ENCODE data around the gene KANK2. TPM values are rescaled to one million over a fixed set of nuclear protein-coding genes. Genes with fewer than 3 reads are reported as not detected.

The KANK2 gene
- total RNA-seq, 1 donor from 2014 or later, result 387 TPM

- H3K36me3 Mint-ChIP-seq (ENCODE audit: unreplicated experiment), result peaks cover 22% of the 10 kb centered on the region
- H3K27ac Mint-ChIP-seq (ENCODE audit: unreplicated experiment), result no peak overlapping the region
- no peaks in the 10 kb centered on the region for H3K27me3 Mint-ChIP-seq (ENCODE audit: unreplicated experiment)
- no peak for DNase-seq (ENCODE audit: extremely low spot score, unreplicated experiment)
- no peak for TF ChIP-seq CTCF (IDR thresholded peaks at IDR 0.05)
- no peak overlapping the region for H3K4me3 Mint-ChIP-seq (ENCODE audit: unreplicated experiment)
- no peaks in the 10 kb centered on the region for H3K4me1 Mint-ChIP-seq (ENCODE audit: unreplicated experiment)
- no peaks in the 10 kb centered on the region for H3K9me3 Mint-ChIP-seq (ENCODE audit: unreplicated experiment)
Observed at GRCh38 chr19:11233073-11233472, 35.7 kb upstream of the KANK2 start.

- no peak for TF ChIP-seq CTCF (IDR thresholded peaks at IDR 0.05)
- Mint-ChIP-seq H3K27me3 (ENCODE audit: unreplicated experiment) (no peaks in the 10 kb centered on the region), H3K4me1 (ENCODE audit: unreplicated experiment) (no peaks in the 10 kb centered on the region), H3K36me3 (ENCODE audit: unreplicated experiment) (peaks cover 21% of the 10 kb centered on the region), H3K4me3 (ENCODE audit: unreplicated experiment) (no peak overlapping the region), H3K9me3 (ENCODE audit: unreplicated experiment) (no peaks in the 10 kb centered on the region), H3K27ac (ENCODE audit: unreplicated experiment) (no peak overlapping the region)
- DNase-seq (ENCODE audit: extremely low spot score, unreplicated experiment), result no peak
Observed at GRCh38 chr19:11232555-11232954, 35.2 kb upstream of the KANK2 start.

GRCh38 chr19:11230621-11231386 lies 33.5 kb upstream of the KANK2 start:
- no peak for DNase-seq (ENCODE audit: extremely low spot score, unreplicated experiment)
- no peak for TF ChIP-seq CTCF (IDR thresholded peaks at IDR 0.05)
- Mint-ChIP-seq H3K27ac (ENCODE audit: unreplicated experiment) (no peak overlapping the region), H3K4me1 (ENCODE audit: unreplicated experiment) (no peaks in the 10 kb centered on the region), H3K9me3 (ENCODE audit: unreplicated experiment) (no peaks in the 10 kb centered on the region), H3K27me3 (ENCODE audit: unreplicated experiment) (no peaks in the 10 kb centered on the region), H3K36me3 (ENCODE audit: unreplicated experiment) (peaks cover 20% of the 10 kb centered on the region), H3K4me3 (ENCODE audit: unreplicated experiment) (no peak overlapping the region)

DNA sequence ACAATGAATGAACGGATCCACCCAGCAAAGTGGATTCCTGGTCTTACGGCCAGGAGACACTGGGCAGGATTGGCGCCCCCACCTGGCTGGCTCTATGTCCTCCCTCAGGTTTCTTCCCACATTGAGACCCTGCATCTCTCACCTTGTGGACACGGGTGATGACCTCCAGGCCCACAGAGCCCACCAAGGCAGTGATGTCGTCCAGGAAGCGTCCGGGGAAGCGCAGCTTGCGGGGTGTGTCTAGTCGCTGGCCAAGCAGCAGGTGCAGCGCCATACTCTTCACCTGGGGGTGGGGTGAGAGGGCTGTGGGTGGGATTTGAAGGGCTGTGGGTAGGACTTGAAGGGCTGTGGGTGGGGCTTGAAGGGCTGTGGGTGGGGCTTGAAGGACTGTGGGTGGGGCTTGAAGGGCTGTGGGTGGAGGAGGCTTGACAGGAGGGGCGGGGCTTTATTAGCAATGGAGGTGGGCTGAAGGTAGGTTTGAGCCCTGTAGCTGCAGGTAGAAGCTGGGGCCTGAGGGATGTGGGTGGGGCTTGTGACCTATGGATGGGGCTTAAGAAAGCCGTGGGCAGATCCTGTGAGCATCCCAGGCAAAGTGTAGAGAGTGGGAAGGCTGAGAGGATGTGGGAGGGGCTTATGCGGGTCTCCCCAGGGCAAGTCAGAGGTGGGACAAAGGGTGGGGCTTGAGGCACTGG lies 30.0 kb upstream of the KANK2 start:
- peaks cover 26% of the 10 kb centered on the region for H3K36me3 Mint-ChIP-seq (ENCODE audit: unreplicated experiment)
- no peak for DNase-seq (ENCODE audit: extremely low spot score, unreplicated experiment)
- H3K27me3 Mint-ChIP-seq (ENCODE audit: unreplicated experiment), result no peaks in the 10 kb centered on the region
- no peak overlapping the region for H3K27ac Mint-ChIP-seq (ENCODE audit: unreplicated experiment)
- H3K4me3 Mint-ChIP-seq (ENCODE audit: unreplicated experiment), result no peak overlapping the region
- no peaks in the 10 kb centered on the region for H3K9me3 Mint-ChIP-seq (ENCODE audit: unreplicated experiment)
- TF ChIP-seq CTCF (IDR thresholded peaks at IDR 0.05), result peak; percentile 11
- no peaks in the 10 kb centered on the region for H3K4me1 Mint-ChIP-seq (ENCODE audit: unreplicated experiment)

DNA sequence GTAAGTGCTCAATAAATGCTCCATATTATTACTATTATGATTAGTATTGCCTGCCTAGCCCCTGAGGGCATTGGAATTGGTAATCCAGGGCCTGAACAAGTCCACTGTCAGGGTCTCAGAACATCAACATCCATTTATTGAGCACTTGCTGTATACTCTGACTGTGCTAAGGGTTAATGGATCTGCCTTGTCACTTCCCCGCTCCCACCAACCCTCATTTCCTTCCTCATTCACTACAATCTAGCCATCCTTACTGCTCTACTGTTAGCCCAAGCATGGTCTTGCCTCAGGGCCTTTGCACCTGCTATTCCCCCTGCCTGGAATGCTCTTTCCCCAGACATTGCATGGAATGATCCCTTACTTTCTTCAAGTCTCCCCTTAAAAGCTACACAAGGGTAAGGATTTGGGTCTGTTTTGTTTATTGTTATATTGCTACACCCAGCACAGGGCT lies 29.4 kb upstream of the KANK2 start:
- Mint-ChIP-seq H3K36me3 (ENCODE audit: unreplicated experiment) (peaks cover 28% of the 10 kb centered on the region), H3K9me3 (ENCODE audit: unreplicated experiment) (peaks cover 3% of the 10 kb centered on the region), H3K27ac (ENCODE audit: unreplicated experiment) (no peak overlapping the region), H3K4me1 (ENCODE audit: unreplicated experiment) (no peaks in the 10 kb centered on the region), H3K4me3 (ENCODE audit: unreplicated experiment) (no peak overlapping the region), H3K27me3 (ENCODE audit: unreplicated experiment) (no peaks in the 10 kb centered on the region)
- TF ChIP-seq CTCF (IDR thresholded peaks at IDR 0.05), result no peak
- no peak for DNase-seq (ENCODE audit: extremely low spot score, unreplicated experiment)
